Transverse colon (tissue), 4 donors: ENCODE results near the gene ACE. TPM values are rescaled to one million over a fixed set of nuclear protein-coding genes. Genes with fewer than 3 reads are reported as not detected.

Experiments used
- DNase-seq: peaks from one replicate; pipeline ENCODE4 v3.0.0-alpha.2; 2019
- H3K27ac ChIP-seq, 4 donors: fragments of 200-600 bp; sonication (generic); 2 replicates each; pipeline ENCODE4 v1.5.1; 2016 to 2018; ENCODE audit warnings: inconsistent platforms in 4 of 4
- H3K27me3 ChIP-seq: fragments of 200-600 bp; sonication (generic); 2 replicates; pipeline ENCODE4 v1.5.1; 2017; ENCODE audit warnings: inconsistent platforms
- H3K36me3 ChIP-seq, 4 donors: fragments of 200-600 bp; sonication (generic); 2 replicates each; pipeline ENCODE4 v1.5.1; 2017 to 2019; ENCODE audit warnings: inconsistent platforms in 4 of 4
- H3K4me1 ChIP-seq, 4 donors: fragments of 200-600 bp; sonication (generic); 2 replicates each; pipeline ENCODE4 v1.5.1; 2017 to 2020; ENCODE audit warnings: inconsistent platforms in 4 of 4
- H3K4me3 ChIP-seq, 4 donors: fragments of 200-600 bp; sonication (generic); 1 replicate in 1 of 4; 2 replicates in 3 of 4; pipeline versions ENCODE4 v1.5.1 to v1.6.1; 2017 to 2019; ENCODE audit warnings: inconsistent platforms in 4 of 4
- H3K9me3 ChIP-seq, 2 donors: fragments of 200-600 bp; sonication (generic); 2 replicates each; pipeline ENCODE4 v1.5.1; 2017 to 2019; ENCODE audit warnings: inconsistent platforms in 2 of 2
- CTCF ChIP-seq, 5 experiments: fragments of 200-600 bp in 3 of 5; fragments of 450-650 bp in 2 of 5; sonication (generic) in 3 of 5; IDR thresholded peaks; 1 replicate in 2 of 5; 2 replicates in 3 of 5; pipeline ENCODE4 v1.5.1; 2016 to 2017; ENCODE audit warnings: antibody characterized with exemption in 5 of 5, inconsistent platforms in 3 of 5, mild to moderate bottlenecking in 2 of 5, moderate library complexity in 1 of 5
- EP300 ChIP-seq: sonication (generic); formaldehyde crosslinking; IDR thresholded peaks from one replicate; pipeline ENCODE4 v1.6.1; 2017; ENCODE audit warnings: antibody characterized with exemption, low read depth
- POLR2A ChIP-seq: fragments of 450-650 bp; IDR thresholded peaks from one replicate; pipeline ENCODE4 v1.6.1; 2016; ENCODE audit warnings: antibody characterized with exemption, mild to moderate bottlenecking, moderate library complexity
- POLR2AphosphoS5 ChIP-seq, 3 donors: sonication (generic); formaldehyde crosslinking; IDR thresholded peaks; one replicate each; pipeline ENCODE4 v1.6.1; 2016; ENCODE audit warnings: antibody characterized with exemption in 3 of 3
- WGBS, 2 donors: methylation state at CpG; one replicate each; pipeline ENCODE4 v1.1.5; 2018; ENCODE audit warnings: low coverage in 1 of 2; 5-methylcytosine and 5-hydroxymethylcytosine counted together
- in situ Hi-C, 4 donors: fragments of 200-750 bp; cut with MboI; loops; one replicate each; pipeline versions ENCODE4 v1.15.0 to v1.15.1; 2017; ENCODE audit warnings: low sequenced_read_pairs in 3 of 4, low pct_ligation_motif_present in 1 of 4, low pct_unique_long_range_greater_than_20kb in 1 of 4
- intact Hi-C: fragments of 100-400 bp; cut with DNase I; formaldehyde crosslinking; loops from one replicate; pipeline ENCODE4 v1.15.1; 2023; ENCODE audit warnings: low total_unique reads
- total RNA-seq, 4 donors: library from RNA; depleted of rRNA; stranded (reverse); fragments of >200 nt; gene quantifications; one replicate each; pipeline ENCODE4 v1.1.0, GENCODE V29; 2016

ACE gene
- total RNA-seq, 4 donors from 2014 or later: 6.0 to 56.7 (median 28.0) TPM

GRCh38 chr17:63445065-63445464, 31.8 kb upstream of the ACE start:
- Histone ChIP-seq H3K27me3 (no peaks in the 10 kb centered on the region), H3K9me3 (no peaks in the 10 kb centered on the region), H3K4me1 (peaks cover 12 to 33% (median 29%) of the 10 kb centered on the region in 4 donors), H3K36me3 (no peaks in the 10 kb centered on the region), H3K4me3 (peak overlapping the region in 3 of 4 donors; percentile 54 to 70 (median 64)), H3K27ac (peak overlapping the region; percentile 86 to 93 (median 90))
- in situ Hi-C loops: no loop called here
- 49 to 57% methylated on average over 5 to 7 of the region's 7 CpGs for WGBS, 2 donors
- intact Hi-C loops: loop anchor here (10.0 kb wide), 1 partner anchor 90 kb away; no protein-coding TSS in a partner anchor
- TF ChIP-seq POLR2A: no peak
- peak; percentile 21 for DNase-seq

GRCh38 chr17:63445571-63445953, 31.3 kb upstream of the ACE start:
- WGBS, 2 donors: 3% methylated on average over 23 of the region's 24 CpGs; no CpG with 5 or more reads in 1 of the 2 donors
- H3K36me3 ChIP-seq: no peaks in the 10 kb centered on the region
- H3K27me3 ChIP-seq: no peaks in the 10 kb centered on the region
- no peaks in the 10 kb centered on the region for H3K9me3 ChIP-seq
- peaks cover 12 to 33% (median 27%) of the 10 kb centered on the region in 4 donors for H3K4me1 ChIP-seq
- peak; percentile 62 for DNase-seq
- peak overlapping the region; percentile 54 to 75 (median 67) for H3K4me3 ChIP-seq
- in situ Hi-C loops (no loop called here), intact Hi-C loops (loop anchor here (10.0 kb wide), 1 partner anchor 89 kb away; no protein-coding TSS in a partner anchor)
- TF ChIP-seq EP300 (no peak), CTCF (IDR thresholded peaks at IDR 0.05) (no peak), POLR2AphosphoS5 (IDR thresholded peaks at IDR 0.05) (no peak), POLR2A (no peak)
- H3K27ac ChIP-seq: peak overlapping the region; percentile 86 to 93 (median 90)

- H3K9me3 ChIP-seq: no peaks in the 10 kb centered on the region
- peak in 1 of 3 donors; percentile 58 for TF ChIP-seq POLR2AphosphoS5 (IDR thresholded peaks at IDR 0.05)
- TF ChIP-seq POLR2A: no peak
- peak; percentile 5 to 74 (median 60) for TF ChIP-seq CTCF (IDR thresholded peaks at IDR 0.05)
- TF ChIP-seq EP300: no peak
- H3K4me3 ChIP-seq: peak within 1 kb of the TSS; percentile 54 to 75 (median 67)
- H3K27me3 ChIP-seq: no peaks in the 10 kb centered on the region
- H3K36me3 ChIP-seq: no peaks in the 10 kb centered on the region
- 1% methylated on average over 30 of the region's 99 CpGs; no CpG with 5 or more reads in 1 of the 2 donors for WGBS, 2 donors
- peak; percentile 91 for DNase-seq
- intact Hi-C loops: loop anchor here (10.0 kb wide), 1 partner anchor 89 kb away; no protein-coding TSS in a partner anchor
- peak within 1 kb of the TSS; percentile 86 to 93 (median 90) for H3K27ac ChIP-seq
- H3K4me1 ChIP-seq: peaks cover 12 to 33% (median 26%) of the 10 kb centered on the region in 4 donors
- in situ Hi-C loops: no loop called here
Measured at GRCh38 chr17:63445954-63446752, 30.7 kb upstream of the ACE start, which contains the start of gene CYB561. TSS of gene CYB561 (minus strand) at chr17:63446306. CDS start at chr17:63437547, 8,759 bp downstream.

GRCh38 chr17:63446753-63447470, 29.9 kb upstream of the ACE start:
- intact Hi-C loops: loop anchor here (10.0 kb wide), 1 partner anchor 88 kb away; no protein-coding TSS in a partner anchor
- peaks cover 12 to 33% (median 26%) of the 10 kb centered on the region in 4 donors for H3K4me1 ChIP-seq
- H3K9me3 ChIP-seq: no peaks in the 10 kb centered on the region
- peak; percentile 84 for DNase-seq
- peak overlapping the region; percentile 54 to 75 (median 67) for H3K4me3 ChIP-seq
- H3K27ac ChIP-seq: peak overlapping the region; percentile 86 to 93 (median 90)
- WGBS, 2 donors: 20% methylated on average over 37 of the region's 44 CpGs; no CpG with 5 or more reads in 1 of the 2 donors
- peak; percentile 11 to 38 (median 18) for TF ChIP-seq CTCF (IDR thresholded peaks at IDR 0.05)
- peak; percentile 45 for TF ChIP-seq POLR2A
- no peak for TF ChIP-seq POLR2AphosphoS5 (IDR thresholded peaks at IDR 0.05)
- in situ Hi-C loops: no loop called here
- H3K27me3 ChIP-seq: no peaks in the 10 kb centered on the region
- H3K36me3 ChIP-seq: no peaks in the 10 kb centered on the region
